SH-SY5Y (cell line): ENCODE results near the gene BEND7.

ENCODE experiments used
- GATA2 ChIP-seq: IDR thresholded peaks from 2 replicates; pipeline ENCODE4 v1.6.1; 2011; ENCODE audit warnings: mild to moderate bottlenecking, low read depth, low read length
- GATA3 ChIP-seq: IDR thresholded peaks from 2 replicates; pipeline ENCODE4 v1.6.1; 2011; ENCODE audit warnings: low read depth, mild to moderate bottlenecking, low read length, moderate library complexity

DNA sequence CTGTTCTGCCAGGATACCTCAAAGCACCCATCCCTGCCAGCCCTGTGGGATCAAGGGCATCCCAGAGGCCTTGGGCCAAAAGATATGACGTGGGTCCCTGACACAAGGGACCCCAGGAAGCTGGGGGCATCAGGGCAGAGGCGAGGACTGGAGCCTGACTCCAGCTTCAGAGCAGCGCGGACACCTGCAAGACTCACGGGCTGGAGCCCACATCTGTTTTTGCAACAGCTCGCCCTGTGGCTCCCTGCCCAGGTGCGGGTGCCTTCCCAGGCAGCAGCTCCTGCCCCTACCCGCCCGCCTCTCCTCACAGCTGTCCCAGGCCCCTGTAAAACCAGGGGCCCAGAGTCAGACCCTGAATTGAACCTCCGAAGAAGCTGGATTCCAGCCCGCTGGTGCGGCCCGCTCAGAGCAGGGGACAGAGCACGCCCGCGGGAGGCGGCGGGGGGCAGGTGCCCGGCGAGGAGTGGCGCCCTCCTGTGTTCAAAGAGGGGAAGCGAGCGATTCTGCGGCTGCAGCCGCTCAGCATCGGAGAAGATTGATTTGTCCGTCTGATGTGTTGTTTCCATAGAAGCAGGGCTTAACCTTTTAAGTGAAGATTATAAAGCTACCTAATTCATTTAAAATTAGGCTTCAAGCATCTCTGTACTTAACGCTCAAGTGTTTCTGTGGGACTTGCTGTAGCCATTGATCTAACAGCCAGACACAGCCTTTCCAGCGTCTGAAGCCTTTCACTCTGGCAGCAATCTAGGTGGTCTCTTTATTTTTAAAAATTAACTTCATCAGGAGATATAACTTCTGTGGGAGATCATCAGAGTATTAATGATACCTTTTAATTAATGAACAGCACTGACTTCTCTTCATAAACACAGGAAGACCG lies 88.4 kb downstream of the BEND7 start:
- TF ChIP-seq GATA2 (no peak), GATA3 (no peak)
